ENCODE results near the gene PSMB1.

- TF ChIP-seq EZH2phosphoT487 (IDR thresholded peaks at IDR 0.05) (no peak), CTCF (IDR thresholded peaks at IDR 0.05) (no peak)
Observed at GRCh38 chr6:170514908-170515307, 38.2 kb downstream of the PSMB1 start.
